IMR-90 (cell line): Measurements from ENCODE around the gene RASA1. TPM values are rescaled to one million over a fixed set of nuclear protein-coding genes. Genes with fewer than 3 reads are reported as not detected.

ENCODE experiments used
- ATAC-seq: fragments of 200-7000 bp; cut with Tn5 transposase; 2 replicates; pipeline ENCODE4 v1.9.1; 2020; ENCODE audit warnings: low read depth, mild to moderate bottlenecking, moderate library complexity
- BruUV-seq: library from RNA; stranded (reverse); fragments of 400-500 nt; replicated peaks from 2 replicates; lab custom pipeline; 2021; lab: Mats Ljungman, UMichigan
- CTCF ChIA-PET: fragments of 300-600 bp; formaldehyde crosslinking; extraction: SDS; loops from one replicate; lab custom pipeline; 2021; ENCODE audit warnings: antibody characterized with exemption; lab: Yijun Ruan, JAX
- POLR2A ChIA-PET: fragments of 300-600 bp; sonication (Branson Sonifier 250); formaldehyde crosslinking; loops from one replicate; lab custom pipeline; 2022; ENCODE audit warnings: antibody characterized with exemption; ENCODE audit not compliant: unreplicated experiment; lab: Charles Lee
- DNase-seq: peaks from one replicate; pipeline ENCODE4 v3.0.0; 2013
- H2AFZ ChIP-seq: replicated peaks from 2 replicates; pipeline ENCODE3; 2013; ENCODE audit warnings: low read length, mild to moderate bottlenecking; ENCODE audit not compliant: poor library complexity
- H2AK5ac ChIP-seq: 2 replicates; pipeline ENCODE4 v1.6.1; 2013; ENCODE audit warnings: low read depth, low read length, inconsistent platforms
- H2AK9ac ChIP-seq: replicated peaks from 2 replicates; pipeline ENCODE3; 2013; ENCODE audit warnings: mild to moderate bottlenecking, low read depth, low read length, moderate library complexity; ENCODE audit not compliant: poor library complexity
- H2BK120ac ChIP-seq: 2 replicates; pipeline ENCODE4 v1.6.1; 2013; ENCODE audit warnings: low read depth, low read length, inconsistent platforms
- H2BK15ac ChIP-seq: 3 replicates; pipeline ENCODE4 v1.6.1; 2013; ENCODE audit warnings: low read depth, low read length, inconsistent platforms
- H2BK20ac ChIP-seq: 2 replicates; pipeline ENCODE4 v1.6.1; 2013; ENCODE audit warnings: low read depth, mild to moderate bottlenecking, inconsistent platforms, low read length, moderate library complexity
- H2BK5ac ChIP-seq: 2 replicates; pipeline ENCODE4 v1.6.1; 2013; ENCODE audit warnings: mild to moderate bottlenecking, low read depth, low read length, inconsistent platforms; ENCODE audit not compliant: poor library complexity, severe bottlenecking
- H3K14ac ChIP-seq: replicated peaks from 2 replicates; pipeline ENCODE4 v1.6.1; 2013; ENCODE audit warnings: low read depth, low read length, inconsistent platforms
- H3K18ac ChIP-seq: 2 replicates; pipeline ENCODE4 v1.6.1; 2013; ENCODE audit warnings: low read depth, low read length, control low read depth
- H3K23ac ChIP-seq: 2 replicates; pipeline ENCODE4 v1.6.1; 2013; ENCODE audit warnings: low read depth, low read length, inconsistent platforms
- H3K27ac ChIP-seq: 2 replicates; pipeline ENCODE4 v1.5.1; 2013; ENCODE audit warnings: mild to moderate bottlenecking, control low read depth, low read length; ENCODE audit not compliant: insufficient read depth
- H3K27me3 ChIP-seq: 2 replicates; pipeline ENCODE4 v1.6.1; 2013; ENCODE audit warnings: low read length; ENCODE audit not compliant: control insufficient read depth, insufficient read depth
- H3K36me3 ChIP-seq: 2 replicates; pipeline ENCODE4 v1.6.1; 2013; ENCODE audit warnings: low read length, mixed read lengths; ENCODE audit not compliant: control insufficient read depth, insufficient read depth
- H3K4ac ChIP-seq: 2 replicates; pipeline ENCODE4 v1.6.1; 2013; ENCODE audit warnings: low read depth, low read length, inconsistent platforms
- H3K4me1 ChIP-seq: 2 replicates; pipeline ENCODE4 v1.6.1; 2013; ENCODE audit warnings: low read length, mixed read lengths; ENCODE audit not compliant: control insufficient read depth, insufficient read depth
- H3K4me2 ChIP-seq: 2 replicates; pipeline ENCODE4 v1.6.1; 2013; ENCODE audit warnings: low read depth, mild to moderate bottlenecking, control low read depth, low read length, moderate library complexity
- H3K4me3 ChIP-seq: 2 replicates; pipeline ENCODE4 v1.5.1; 2013; ENCODE audit warnings: low read depth, mild to moderate bottlenecking, control low read depth, low read length, moderate library complexity; ENCODE audit not compliant: insufficient read depth
- H3K56ac ChIP-seq: 2 replicates; pipeline ENCODE4 v1.6.1; 2013; ENCODE audit warnings: low read length, inconsistent platforms; ENCODE audit not compliant: insufficient read depth; ENCODE audit errors: extremely low read depth
- H3K79me1 ChIP-seq, 2 experiments: 2 replicates each; pipeline ENCODE4 v1.6.1; 2013; ENCODE audit warnings: low read length in 2 of 2, inconsistent platforms in 1 of 2, low read depth in 1 of 2
- H3K9ac ChIP-seq: 2 replicates; pipeline ENCODE4 v1.6.1; 2013; ENCODE audit warnings: low read depth, low read length, control low read depth
- H3K9me1 ChIP-seq: 2 replicates; pipeline ENCODE4 v1.6.1; 2013; ENCODE audit warnings: low read length, inconsistent platforms; ENCODE audit not compliant: insufficient read depth
- H3K9me3 ChIP-seq: 2 replicates; pipeline ENCODE4 v1.6.1; 2013; ENCODE audit warnings: low read length; ENCODE audit not compliant: control insufficient read depth, insufficient read depth
- H4K20me1 ChIP-seq: 2 replicates; pipeline ENCODE4 v1.6.1; 2013; ENCODE audit warnings: low read length, inconsistent platforms; ENCODE audit not compliant: insufficient read depth
- H4K5ac ChIP-seq: 2 replicates; pipeline ENCODE4 v1.6.1; 2013; ENCODE audit warnings: mild to moderate bottlenecking, low read depth, low read length, control low read depth
- H4K8ac ChIP-seq, 2 experiments: 2 replicates each; pipeline ENCODE4 v1.6.1; 2013; ENCODE audit warnings: low read depth in 2 of 2, low read length in 2 of 2, control low read depth in 1 of 2, inconsistent platforms in 1 of 2
- H4K91ac ChIP-seq: 2 replicates; pipeline ENCODE4 v1.6.1; 2013; ENCODE audit warnings: low read depth, low read length, inconsistent platforms; ENCODE audit not compliant: insufficient read depth
- BHLHE40 ChIP-seq: fragments of 150-350 bp; IDR thresholded peaks from 2 replicates; pipeline ENCODE4 v1.6.1; 2016; ENCODE audit warnings: mild to moderate bottlenecking, low read depth, low read length
- CEBPB ChIP-seq: IDR thresholded peaks from 2 replicates; pipeline ENCODE4 v1.6.1; 2012; ENCODE audit warnings: low read depth, low read length, improper control_type of control experiment
- CHD1 ChIP-seq: IDR thresholded peaks from 2 replicates; pipeline ENCODE4 v1.6.1; 2012; ENCODE audit warnings: low read depth, low read length, improper control_type of control experiment
- FOS ChIP-seq: fragments of 150-350 bp; IDR thresholded peaks from 2 replicates; pipeline ENCODE4 v1.6.1; 2016; ENCODE audit warnings: low read depth, low read length
- MAZ ChIP-seq: IDR thresholded peaks from 2 replicates; pipeline ENCODE4 v1.6.1; 2012; ENCODE audit warnings: low read depth, mild to moderate bottlenecking, low read length, improper control_type of control experiment, moderate library complexity, borderline replicate concordance
- MXI1 ChIP-seq: IDR thresholded peaks from 2 replicates; pipeline ENCODE4 v1.6.1; 2012; ENCODE audit warnings: low read depth, mild to moderate bottlenecking, low read length, moderate library complexity, borderline replicate concordance
- POLR2A ChIP-seq: IDR thresholded peaks from 2 replicates; pipeline ENCODE4 v1.6.1; 2012; ENCODE audit warnings: mild to moderate bottlenecking, low read depth, low read length
- RAD21 ChIP-seq: IDR thresholded peaks from 2 replicates; pipeline ENCODE4 v1.6.1; 2012; ENCODE audit warnings: low read length, improper control_type of control experiment
- SMC3 ChIP-seq: fragments of 150-350 bp; IDR thresholded peaks from 2 replicates; pipeline ENCODE4 v1.6.1; 2016; ENCODE audit warnings: low read depth, mild to moderate bottlenecking, antibody characterized with exemption, low read length, moderate library complexity
- WGBS, 2 experiments: methylation state at CpG; one replicate each; pipeline versions ENCODE4 v1.1.5 to v1.1.7; 2013; ENCODE audit warnings: missing lambda C conversion rate in 2 of 2; ENCODE audit not compliant: insufficient read length in 1 of 2; ENCODE audit errors: extremely low coverage in 2 of 2; 5-methylcytosine and 5-hydroxymethylcytosine counted together
- dilution Hi-C: fragments of 300-500 bp; cut with HindIII; formaldehyde crosslinking; loops from one replicate; pipeline ENCODE4 v1.14.3; 2018; ENCODE audit warnings: low sequenced_read_pairs; ENCODE audit not compliant: unreplicated experiment
- in situ Hi-C: fragments of 300-500 bp; cut with MboI; formaldehyde crosslinking; loops from 3 replicates; pipeline ENCODE4 v1.14.3; 2019; ENCODE audit warnings: low sequenced_read_pairs, inconsistent platforms, mixed read lengths
- intact Hi-C: fragments of 100-400 bp; cut with micrococcal nuclease; formaldehyde crosslinking; loops from 2 replicates; pipeline ENCODE4 v1.10.0; 2022
- polyA plus RNA-seq, 3 experiments: library from polyadenylated mRNA; depleted of rRNA; stranded (reverse); fragments of >200 nt; gene quantifications; 2 replicates each; pipeline ENCODE4 v1.2.3, GENCODE V29; 2012; ENCODE audit warnings: low replicate concordance in 1 of 3
- total RNA-seq: library from RNA; depleted of rRNA; stranded (reverse); fragments of >200 nt; gene quantifications from 2 replicates; pipeline ENCODE4 v1.2.3, GENCODE V29; 2012
- TF ChIP-seq, protein P1 (sequence below): conservative IDR thresholded peaks from 2 replicates; pipeline ENCODE4 v1.5.1; 2012; ENCODE audit warnings: mild to moderate bottlenecking, low read depth, low read length, improper control_type of control experiment

RASA1 gene
- total and polyA plus RNA-seq, 2 of the 4 experiments (the other 2 are of a cell fraction): 37.6 to 45.7 TPM

DNA sequence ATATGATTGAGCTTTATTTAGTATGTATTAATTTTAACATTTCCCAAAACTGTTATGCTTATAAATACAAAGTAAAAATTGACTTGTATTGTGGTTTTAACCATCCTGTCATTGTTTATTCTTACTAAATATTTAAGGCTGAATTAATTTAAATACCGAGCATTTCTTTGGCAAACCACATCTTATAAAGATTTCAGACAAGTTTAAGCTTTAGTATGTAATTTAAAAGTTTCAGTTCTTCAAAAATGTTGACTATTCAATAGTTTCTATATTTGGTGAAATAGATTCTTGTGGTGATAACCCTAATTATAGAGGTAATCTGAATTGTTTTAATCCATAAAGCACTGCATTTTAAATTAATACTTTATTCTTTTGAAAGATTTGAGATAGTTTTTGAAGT, 79.6 kb downstream of the RASA1 start:
- Histone ChIP-seq H4K20me1 (no peaks in the 10 kb centered on the region), H3K4me2 (no peak overlapping the region), H2BK120ac (no peak overlapping the region), H3K4me3 (no peak overlapping the region), H3K36me3 (peaks cover 8% of the 10 kb centered on the region), H3K56ac (no peak overlapping the region), H2BK15ac (no peak overlapping the region), H3K4me1 (peaks cover 2% of the 10 kb centered on the region), H4K8ac (no peak overlapping the region), H3K23ac (no peak overlapping the region), H2AFZ (no peak overlapping the region), H3K14ac (no peak overlapping the region), H3K4ac (no peak overlapping the region), H2AK5ac (no peak overlapping the region), H3K9ac (no peak overlapping the region), H3K79me1 (peaks cover 12 to 17% of the 10 kb centered on the region in 2 experiments), H3K18ac (no peak overlapping the region), H3K9me3 (no peaks in the 10 kb centered on the region), H4K91ac (no peak overlapping the region), H2BK5ac (peak overlapping the region; percentile 77), H3K9me1 (no peaks in the 10 kb centered on the region), H2AK9ac (no peak overlapping the region), H4K5ac (no peak overlapping the region), H3K27me3 (no peaks in the 10 kb centered on the region), H2BK20ac (no peak overlapping the region), H3K27ac (peak overlapping the region; percentile 44; the same call in 1 of the 2 replicates)
- no peak for TF ChIP-seq CHD1
- TF ChIP-seq FOS: no peak
- no peak for TF ChIP-seq RAD21
- no peak for TF ChIP-seq CEBPB
- no peak for TF ChIP-seq MAZ
- TF ChIP-seq, protein P1, sequence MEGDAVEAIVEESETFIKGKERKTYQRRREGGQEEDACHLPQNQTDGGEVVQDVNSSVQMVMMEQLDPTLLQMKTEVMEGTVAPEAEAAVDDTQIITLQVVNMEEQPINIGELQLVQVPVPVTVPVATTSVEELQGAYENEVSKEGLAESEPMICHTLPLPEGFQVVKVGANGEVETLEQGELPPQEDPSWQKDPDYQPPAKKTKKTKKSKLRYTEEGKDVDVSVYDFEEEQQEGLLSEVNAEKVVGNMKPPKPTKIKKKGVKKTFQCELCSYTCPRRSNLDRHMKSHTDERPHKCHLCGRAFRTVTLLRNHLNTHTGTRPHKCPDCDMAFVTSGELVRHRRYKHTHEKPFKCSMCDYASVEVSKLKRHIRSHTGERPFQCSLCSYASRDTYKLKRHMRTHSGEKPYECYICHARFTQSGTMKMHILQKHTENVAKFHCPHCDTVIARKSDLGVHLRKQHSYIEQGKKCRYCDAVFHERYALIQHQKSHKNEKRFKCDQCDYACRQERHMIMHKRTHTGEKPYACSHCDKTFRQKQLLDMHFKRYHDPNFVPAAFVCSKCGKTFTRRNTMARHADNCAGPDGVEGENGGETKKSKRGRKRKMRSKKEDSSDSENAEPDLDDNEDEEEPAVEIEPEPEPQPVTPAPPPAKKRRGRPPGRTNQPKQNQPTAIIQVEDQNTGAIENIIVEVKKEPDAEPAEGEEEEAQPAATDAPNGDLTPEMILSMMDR: no peak
- no peak for TF ChIP-seq MXI1
- TF ChIP-seq POLR2A: no peak
- TF ChIP-seq BHLHE40: no peak
- no peak for TF ChIP-seq SMC3
- dilution Hi-C loops: no loop called here
- in situ Hi-C loops: no loop called here
- no CpG with 5 or more reads among the region's 1 CpG for WGBS, 2 experiments
- BruUV-seq: no TSS peak
- ChIA-PET CTCF (interaction anchor here (0.6 to 1.4 kb wide), 4 partner anchors 11 to 276 kb away, joined by 3 to 5 read pairs (median 4); no protein-coding TSS in a partner anchor), POLR2A (no interaction called here)
- ATAC-seq: peak; percentile 54
- intact Hi-C loops: no loop called here
- peak; percentile 33 for DNase-seq
